HG03108 (cell line): ENCODE data around the gene PPP3CA.
A peak's percentile ranks its signal among the peaks of the same experiment; 100 is the strongest.

Experiments
- ATAC-seq: cut with Tn5 transposase; IDR thresholded peaks from one replicate; pipeline ENCODE4 v1.9.1; 2021; ENCODE audit warnings: moderate library complexity; ENCODE audit not compliant: unreplicated experiment

PPP3CA gene

GRCh38 chr4:101218894-101219293, 128.4 kb downstream of the PPP3CA start:
- no peak for ATAC-seq

- no peak for ATAC-seq
Measured at GRCh38 chr4:101218346-101218745, 129.0 kb downstream of the PPP3CA start.

- no peak for ATAC-seq
Measured at GRCh38 chr4:101217353-101218031, 129.8 kb downstream of the PPP3CA start.

GRCh38 chr4:101211146-101211553, 136.2 kb downstream of the PPP3CA start:
- no peak for ATAC-seq

- no peak for ATAC-seq
Measured at GRCh38 chr4:101210331-101210730, 137.0 kb downstream of the PPP3CA start.

- ATAC-seq = no peak
Measured at GRCh38 chr4:101208171-101208570, 139.2 kb downstream of the PPP3CA start.

- ATAC-seq = peak; percentile 90
Measured at GRCh38 chr4:101205916-101206315, 141.4 kb downstream of the PPP3CA start.

- no peak for ATAC-seq
Measured at GRCh38 chr4:101201421-101201820, 145.9 kb downstream of the PPP3CA start.

- no peak for ATAC-seq
Measured at GRCh38 chr4:101200561-101200960, 146.8 kb downstream of the PPP3CA start.

GRCh38 chr4:101199507-101200285, 147.6 kb downstream of the PPP3CA start:
- no peak for ATAC-seq

GRCh38 chr4:101198682-101199339, 148.5 kb downstream of the PPP3CA start:
- no peak for ATAC-seq

GRCh38 chr4:101197350-101197749, 150.0 kb downstream of the PPP3CA start:
- ATAC-seq = no peak

GRCh38 chr4:101192244-101192643, 155.1 kb downstream of the PPP3CA start:
- ATAC-seq = peak; percentile 70

GRCh38 chr4:101191302-101192098, 155.8 kb downstream of the PPP3CA start:
- ATAC-seq = no peak

GRCh38 chr4:101190751-101191150, 156.6 kb downstream of the PPP3CA start:
- no peak for ATAC-seq

- no peak for ATAC-seq
Measured at GRCh38 chr4:101188906-101189305, 158.4 kb downstream of the PPP3CA start.

- no peak for ATAC-seq
Measured at GRCh38 chr4:101187841-101188240, 159.5 kb downstream of the PPP3CA start.

GRCh38 chr4:101186567-101187184, 160.7 kb downstream of the PPP3CA start:
- ATAC-seq = no peak

- no peak for ATAC-seq
Measured at GRCh38 chr4:101184668-101185067, 162.7 kb downstream of the PPP3CA start.

- ATAC-seq = no peak
Measured at GRCh38 chr4:101183666-101184373, 163.5 kb downstream of the PPP3CA start.
